Measurements from ENCODE around the gene RPL26. TPM values are rescaled to one million over a fixed set of nuclear protein-coding genes. Genes with fewer than 3 reads are reported as not detected.
"Not testable (repeated sequence)": the region's sequence is repeated elsewhere in the genome, so short reads cannot be mapped to it uniquely, and the experiment has no call there.

Gene RPL26
- total and polyA plus RNA-seq, 2 donors (not counting 1 experiment from before 2014, with no cell fraction given): 2,684 to 4,449 TPM

GRCh38 chr17:8353736-8354135, 29.3 kb downstream of the RPL26 start:
- Mint-ChIP-seq H3K4me1 (no peaks in the 10 kb centered on the region), H3K27me3 (peaks cover 18% of the 10 kb centered on the region), H3K4me3 (no peak overlapping the region), H3K27ac (no peak overlapping the region), H3K9me3 (ENCODE audit: insufficient read depth) (no peaks in the 10 kb centered on the region)
- H3K27ac ChIP-seq (ENCODE audit: low read length in 2 of 2): no peak overlapping the region
- no peaks in the 10 kb centered on the region for H3K4me1 ChIP-seq (ENCODE audit: control insufficient read depth in 2 of 2, insufficient read depth in 2 of 2, low read length in 2 of 2)
- H3K9ac ChIP-seq (ENCODE audit: low read length): no peak overlapping the region
- ChIA-PET POLR2A (no interaction called here), CTCF (no interaction called here)
- intact Hi-C loops (cut with micrococcal nuclease): no loop called here
- TF ChIP-seq EZH2 (IDR thresholded peaks at IDR 0.05; ENCODE audit: borderline replicate concordance, insufficient read depth, low read depth, low read length, poor library complexity, severe bottlenecking) (no peak), CTCF (IDR thresholded peaks at IDR 0.05) (no peak)
- H3K36me3 ChIP-seq (replicated peaks in 1 of 2; ENCODE audit: control extremely low read depth in 1 of 2, control insufficient read depth in 1 of 2, extremely low read depth in 1 of 2, insufficient read depth in 2 of 2, low read length in 1 of 2): no peaks in the 10 kb centered on the region
- no peak for ATAC-seq (ENCODE audit: low read depth)
- no peaks in the 10 kb centered on the region for H3K79me2 ChIP-seq (ENCODE audit: control insufficient read depth, insufficient read depth, low read length)
- 90% methylated on average over 4 of the region's 7 CpGs for WGBS (ENCODE audit: insufficient coverage)
- H2AFZ ChIP-seq (ENCODE audit: insufficient read depth, low read depth, low read length, poor library complexity, severe bottlenecking): no peak overlapping the region
- H3K4me3 ChIP-seq (ENCODE audit: control extremely low read depth in 1 of 5, extremely low read depth in 1 of 5, insufficient read depth in 1 of 5, low read depth in 2 of 5, low read length in 4 of 5): no peak overlapping the region
- no peaks in the 10 kb centered on the region for H4K20me1 ChIP-seq (ENCODE audit: control insufficient read depth, insufficient read depth, low read length, poor library complexity, severe bottlenecking)
- no peaks in the 10 kb centered on the region for H3K9me3 ChIP-seq (ENCODE audit: control extremely low read depth in 1 of 3, control insufficient read depth in 2 of 3, insufficient read depth in 1 of 3, low read length in 2 of 3)
- DNase-seq: no peak
- H3K27me3 ChIP-seq (replicated peaks in 1 of 4; ENCODE audit: control extremely low read depth in 1 of 4, control insufficient read depth in 3 of 4, insufficient read depth in 4 of 4, low read length in 3 of 4): no peaks in the 10 kb centered on the region
- no peak overlapping the region for H3K4me2 ChIP-seq (replicated peaks; ENCODE audit: low read depth, low read length, poor library complexity, severe bottlenecking)

GRCh38 chr17:8350339-8350738, 32.7 kb downstream of the RPL26 start:
- Mint-ChIP-seq H3K4me3 (no peak overlapping the region), H3K27ac (no peak overlapping the region), H3K9me3 (ENCODE audit: insufficient read depth) (no peaks in the 10 kb centered on the region), H3K4me1 (no peaks in the 10 kb centered on the region), H3K27me3 (peaks cover 36% of the 10 kb centered on the region)
- Histone ChIP-seq H2AFZ (ENCODE audit: insufficient read depth, low read depth, low read length, poor library complexity, severe bottlenecking) (no peak overlapping the region), H3K4me1 (ENCODE audit: control insufficient read depth in 2 of 2, insufficient read depth in 2 of 2, low read length in 2 of 2) (no peaks in the 10 kb centered on the region), H3K27me3 (replicated peaks in 1 of 4; ENCODE audit: control extremely low read depth in 1 of 4, control insufficient read depth in 3 of 4, insufficient read depth in 4 of 4, low read length in 3 of 4) (peaks cover 0 to 5% (median 2%) of the 10 kb centered on the region in 4 experiments), H3K36me3 (replicated peaks in 1 of 2; ENCODE audit: control extremely low read depth in 1 of 2, control insufficient read depth in 1 of 2, extremely low read depth in 1 of 2, insufficient read depth in 2 of 2, low read length in 1 of 2) (no peaks in the 10 kb centered on the region), H4K20me1 (ENCODE audit: control insufficient read depth, insufficient read depth, low read length, poor library complexity, severe bottlenecking) (no peaks in the 10 kb centered on the region), H3K79me2 (ENCODE audit: control insufficient read depth, insufficient read depth, low read length) (no peaks in the 10 kb centered on the region), H3K27ac (ENCODE audit: low read length in 2 of 2) (no peak overlapping the region), H3K4me3 (ENCODE audit: control extremely low read depth in 1 of 5, extremely low read depth in 1 of 5, insufficient read depth in 1 of 5, low read depth in 2 of 5, low read length in 4 of 5) (no peak overlapping the region), H3K4me2 (replicated peaks; ENCODE audit: low read depth, low read length, poor library complexity, severe bottlenecking) (no peak overlapping the region), H3K9ac (ENCODE audit: low read length) (no peak overlapping the region), H3K9me3 (ENCODE audit: control extremely low read depth in 1 of 3, control insufficient read depth in 2 of 3, insufficient read depth in 1 of 3, low read length in 2 of 3) (no peaks in the 10 kb centered on the region)
- ATAC-seq (ENCODE audit: low read depth) (no peak), DNase-seq (no peak)
- WGBS (ENCODE audit: insufficient coverage): 96% methylated on average over 3 of the region's 7 CpGs
- no peak for TF ChIP-seq EZH2 (IDR thresholded peaks at IDR 0.05; ENCODE audit: borderline replicate concordance, insufficient read depth, low read depth, low read length, poor library complexity, severe bottlenecking)
- no peak for TF ChIP-seq CTCF (IDR thresholded peaks at IDR 0.05)
- intact Hi-C loops (cut with micrococcal nuclease): no loop called here
- POLR2A ChIA-PET: no interaction called here
- CTCF ChIA-PET: no interaction called here

GRCh38 chr17:8347001-8347400, 36.0 kb downstream of the RPL26 start:
- ATAC-seq (ENCODE audit: low read depth); H3K9ac ChIP-seq (ENCODE audit: low read length); H3K4me2 ChIP-seq (replicated peaks; ENCODE audit: low read depth, low read length, poor library complexity, severe bottlenecking); H3K9me3 Mint-ChIP-seq (ENCODE audit: insufficient read depth); H3K79me2 ChIP-seq (ENCODE audit: control insufficient read depth, insufficient read depth, low read length); H3K9me3 ChIP-seq (ENCODE audit: control extremely low read depth in 1 of 3, control insufficient read depth in 2 of 3, insufficient read depth in 1 of 3, low read length in 2 of 3); H3K27me3 ChIP-seq (replicated peaks in 1 of 4; ENCODE audit: control extremely low read depth in 1 of 4, control insufficient read depth in 3 of 4, insufficient read depth in 4 of 4, low read length in 3 of 4); POLR2A ChIA-PET; H3K4me1 ChIP-seq (ENCODE audit: control insufficient read depth in 2 of 2, insufficient read depth in 2 of 2, low read length in 2 of 2); H3K4me3 Mint-ChIP-seq; H4K20me1 ChIP-seq (ENCODE audit: control insufficient read depth, insufficient read depth, low read length, poor library complexity, severe bottlenecking); H3K27ac Mint-ChIP-seq; H3K27ac ChIP-seq (ENCODE audit: low read length in 2 of 2); intact Hi-C loops (cut with micrococcal nuclease); H3K4me1 Mint-ChIP-seq; DNase-seq; H3K36me3 ChIP-seq (replicated peaks in 1 of 2; ENCODE audit: control extremely low read depth in 1 of 2, control insufficient read depth in 1 of 2, extremely low read depth in 1 of 2, insufficient read depth in 2 of 2, low read length in 1 of 2); CTCF ChIA-PET; H2AFZ ChIP-seq (ENCODE audit: insufficient read depth, low read depth, low read length, poor library complexity, severe bottlenecking); H3K4me3 ChIP-seq (ENCODE audit: control extremely low read depth in 1 of 5, extremely low read depth in 1 of 5, insufficient read depth in 1 of 5, low read depth in 2 of 5, low read length in 4 of 5): not testable (repeated sequence)
- H3K27me3 Mint-ChIP-seq: peaks cover 28% of the 10 kb centered on the region
- 55% methylated on average over 15 of the region's 25 CpGs for WGBS (ENCODE audit: insufficient coverage)
